ENCODE results near the gene IL1RN. TPM values are rescaled to one million over a fixed set of nuclear protein-coding genes. Genes with fewer than 3 reads are reported as not detected.

Gene IL1RN
- total RNA-seq, 1 donor from 2014 or later = 0.57 TPM

GRCh38 chr2:113181258-113182051, 54.1 kb downstream of the IL1RN start:
- DNase-seq (no peak), ATAC-seq (peak; percentile 14)
- intact Hi-C loops (cut with micrococcal nuclease) = no loop called here

GRCh38 chr2:113182471-113183260, 55.3 kb downstream of the IL1RN start:
- ATAC-seq = no peak
- intact Hi-C loops (cut with micrococcal nuclease) = no loop called here
- DNase-seq = no peak

GRCh38 chr2:113183264-113183663, 55.9 kb downstream of the IL1RN start:
- intact Hi-C loops (cut with micrococcal nuclease) = no loop called here
- DNase-seq = no peak
- ATAC-seq = no peak

Other genes starting within 250 kb of the IL1RN start
- gene IL37, start 216.4 kb upstream of the IL1RN start, total RNA-seq = not detected
- not detected for gene IL36G, start 149.6 kb upstream of the IL1RN start, total RNA-seq
- not detected for gene IL36A, start 122.1 kb upstream of the IL1RN start, total RNA-seq
- gene IL36B, start 74.7 kb upstream of the IL1RN start, total RNA-seq = not detected
- gene IL36RN, start 68.4 kb upstream of the IL1RN start, total RNA-seq = not detected
- not detected for gene IL1F10, start 59.6 kb upstream of the IL1RN start, total RNA-seq
- 2.9 TPM for gene PSD4, start 46.4 kb downstream of the IL1RN start, total RNA-seq
- 0.30 TPM for gene PAX8, start 151.3 kb downstream of the IL1RN start, total RNA-seq